AG04450 (cell line): Measurements from ENCODE around the gene MYO1D. TPM values are rescaled to one million over a fixed set of nuclear protein-coding genes. Genes with fewer than 3 reads are reported as not detected.

Experiments
- CTCF ChIA-PET: fragments of 300-600, 350-600 bp; formaldehyde crosslinking; extraction: SDS; loops from one replicate; lab custom pipeline; 2022; ENCODE audit warnings: antibody characterized with exemption, inconsistent platforms; lab: Charles Lee
- POLR2A ChIA-PET: fragments of 350-600 bp; formaldehyde crosslinking; extraction: SDS; loops from one replicate; lab custom pipeline; 2021; ENCODE audit warnings: antibody characterized with exemption, inconsistent platforms; lab: Yijun Ruan, JAX
- DNase-seq: peaks from one replicate; pipeline ENCODE4 v3.0.0-alpha.2; 2011; ENCODE audit warnings: low read depth, low spot score
- H3K27ac ChIP-seq: one replicate; pipeline ENCODE4 v1.5.1; 2012; ENCODE audit warnings: low read depth, low read length, control low read depth
- H3K27me3 ChIP-seq: one replicate; pipeline ENCODE4 v1.6.0; 2012; ENCODE audit warnings: low read length; ENCODE audit not compliant: control insufficient read depth, insufficient read depth
- H3K4me3 ChIP-seq: 2 replicates; pipeline ENCODE4 v1.5.1; 2011; ENCODE audit warnings: mild to moderate bottlenecking, low read depth, low read length, control low read depth
- H3K9me3 ChIP-seq: 2 replicates; pipeline ENCODE4 v1.5.1; 2012; ENCODE audit warnings: low read length; ENCODE audit not compliant: control insufficient read depth, insufficient read depth
- CTCF ChIP-seq: IDR thresholded peaks from 2 replicates; pipeline ENCODE4 v1.5.1; 2011; ENCODE audit warnings: low read depth, low read length, control low read depth, inconsistent platforms
- polyA plus RNA-seq: library from polyadenylated mRNA; depleted of rRNA; stranded (reverse); fragments of >200 nt; gene quantifications from 2 replicates; pipeline ENCODE4 v1.2.3, GENCODE V29; 2011

Gene MYO1D
- polyA plus RNA-seq, 1 experiment = 1.1 TPM

- POLR2A ChIA-PET = no interaction called here
- Histone ChIP-seq H3K9me3 (no peaks in the 10 kb centered on the region), H3K27ac (no peak overlapping the region), H3K27me3 (peaks cover 3% of the 10 kb centered on the region), H3K4me3 (no peak overlapping the region)
- TF ChIP-seq CTCF = no peak
- CTCF ChIA-PET = no interaction called here
- no peak for DNase-seq
Observed at GRCh38 chr17:32558997-32559650, 317.8 kb downstream of the MYO1D start.

GRCh38 chr17:32558326-32558955 is 318.5 kb downstream of the MYO1D start:
- no peak overlapping the region for H3K27ac ChIP-seq
- DNase-seq = no peak

GRCh38 chr17:32555611-32556310 is 321.2 kb downstream of the MYO1D start:
- no peak overlapping the region for H3K27ac ChIP-seq
- no peak overlapping the region for H3K4me3 ChIP-seq
- ChIA-PET POLR2A (no interaction called here), CTCF (no interaction called here)
- H3K9me3 ChIP-seq = no peaks in the 10 kb centered on the region
- no peak for TF ChIP-seq CTCF
- DNase-seq = no peak
- H3K27me3 ChIP-seq = peaks cover 5% of the 10 kb centered on the region

More at GRCh38 chr17:32558326-32558955, 318.5 kb downstream of the MYO1D start:
- Histone ChIP-seq H3K9me3 (no peaks in the 10 kb centered on the region), H3K27me3 (peaks cover 3% of the 10 kb centered on the region), H3K4me3 (no peak overlapping the region)
- ChIA-PET POLR2A (no interaction called here), CTCF (no interaction called here)
- TF ChIP-seq CTCF = no peak

GRCh38 chr17:32553168-32553567 is 323.8 kb downstream of the MYO1D start:
- ChIA-PET POLR2A (no interaction called here), CTCF (no interaction called here)
- Histone ChIP-seq H3K27ac (no peak overlapping the region), H3K9me3 (no peaks in the 10 kb centered on the region), H3K4me3 (no peak overlapping the region), H3K27me3 (peaks cover 2% of the 10 kb centered on the region)
- TF ChIP-seq CTCF = no peak
- no peak for DNase-seq

- no peak for DNase-seq
- ChIA-PET CTCF (no interaction called here), POLR2A (interaction anchor here (0.6 kb wide), 1 partner anchor 138 kb away, joined by 6 read pairs; no protein-coding TSS in a partner anchor)
- no peak overlapping the region for H3K27ac ChIP-seq
- H3K4me3 ChIP-seq = no peak overlapping the region
- H3K9me3 ChIP-seq = no peaks in the 10 kb centered on the region
- TF ChIP-seq CTCF = no peak
- H3K27me3 ChIP-seq = peaks cover 2% of the 10 kb centered on the region
Observed at GRCh38 chr17:32552280-32552679, 324.6 kb downstream of the MYO1D start.
